Liver (tissue), 9 donors: ENCODE measurements around the gene RPL5. TPM values are rescaled to one million over a fixed set of nuclear protein-coding genes. Genes with fewer than 3 reads are reported as not detected.

Experiments
- DNase-seq: peaks from one replicate; pipeline ENCODE4 v3.0.0-alpha.2; 2017; ENCODE audit warnings: low spot score
- H3K27ac ChIP-seq, 2 donors: one replicate each; pipeline ENCODE4 v1.7.0; 2013; ENCODE audit warnings: inconsistent platforms in 2 of 2, low read length in 2 of 2, control low read depth in 1 of 2, low read depth in 1 of 2, mild to moderate bottlenecking in 1 of 2
- H3K27me3 ChIP-seq, 4 donors: one replicate each; pipeline versions ENCODE4 v1.6.1 to v1.7.0; 2013; ENCODE audit warnings: low read length in 3 of 4, inconsistent platforms in 1 of 4, mild to moderate bottlenecking in 1 of 4, moderate library complexity in 1 of 4; ENCODE audit not compliant: control insufficient read depth in 4 of 4, insufficient read depth in 4 of 4
- H3K36me3 ChIP-seq, 4 donors: one replicate each; pipeline versions ENCODE4 v1.6.1 to v1.7.0; 2013; ENCODE audit warnings: low read length in 3 of 4, mild to moderate bottlenecking in 3 of 4, low read depth in 1 of 4, moderate library complexity in 1 of 4; ENCODE audit not compliant: control insufficient read depth in 4 of 4, insufficient read depth in 3 of 4
- H3K4me1 ChIP-seq, 4 donors: one replicate each; pipeline versions ENCODE4 v1.6.1 to v1.7.0; 2013; ENCODE audit warnings: low read length in 3 of 4, mild to moderate bottlenecking in 3 of 4, moderate library complexity in 1 of 4; ENCODE audit not compliant: control insufficient read depth in 4 of 4, insufficient read depth in 4 of 4
- H3K4me3 ChIP-seq, 3 donors: one replicate each; pipeline versions ENCODE4 v1.6.1 to v1.7.0; 2013; ENCODE audit warnings: low read length in 3 of 3, control low read depth in 1 of 3, low read depth in 1 of 3, mild to moderate bottlenecking in 1 of 3
- H3K9ac ChIP-seq, 2 donors: one replicate each; pipeline ENCODE4 v1.7.0; 2013; ENCODE audit warnings: low read length in 2 of 2, mild to moderate bottlenecking in 2 of 2, moderate library complexity in 2 of 2, control low read depth in 1 of 2, low read depth in 1 of 2
- H3K9me3 ChIP-seq, 4 donors: one replicate each; pipeline versions ENCODE4 v1.6.1 to v1.7.0; 2013; ENCODE audit warnings: low read length in 3 of 4; ENCODE audit not compliant: control insufficient read depth in 4 of 4
- EGR1 ChIP-seq, 2 donors: IDR thresholded peaks; 2 replicates each; pipeline ENCODE4 v1.6.1; 2016 to 2018; ENCODE audit warnings: antibody characterized with exemption in 2 of 2, low read depth in 2 of 2
- FOXA1 ChIP-seq: IDR thresholded peaks from 2 replicates; pipeline ENCODE4 v1.6.1; 2016; ENCODE audit warnings: antibody characterized with exemption
- HNF4A ChIP-seq, 2 donors: conservative IDR thresholded peaks; 2 replicates each; pipeline ENCODE4 v1.6.1; 2016; ENCODE audit warnings: antibody characterized with exemption in 2 of 2, mild to moderate bottlenecking in 2 of 2
- HNF4G ChIP-seq: IDR thresholded peaks from 2 replicates; pipeline ENCODE4 v1.6.1; 2016; ENCODE audit warnings: antibody characterized with exemption
- JUND ChIP-seq, 2 donors: IDR thresholded peaks; 2 replicates each; pipeline ENCODE4 v1.6.1; 2016; ENCODE audit warnings: antibody characterized with exemption in 2 of 2
- RXRA ChIP-seq, 2 donors: IDR thresholded peaks; 2 replicates each; pipeline ENCODE4 v1.6.1; 2017 to 2018; ENCODE audit warnings: antibody characterized with exemption in 2 of 2, mild to moderate bottlenecking in 1 of 2
- WGBS: extraction: QIAGEN DNeasy Blood & Tissue Kit; methylation state at CpG from one replicate; pipeline ENCODE4 v1.1.7; 2013; 5-methylcytosine and 5-hydroxymethylcytosine counted together
- polyA plus RNA-seq, 2 donors: library from polyadenylated mRNA; stranded (reverse) in 1 of 2; unstranded in 1 of 2; fragments of 200-250 nt in 1 of 2; fragments of >200 nt in 1 of 2; fragmentation: Nextera tagmentation in 1 of 2; extraction: Ambion mirVana in 1 of 2; gene quantifications; one replicate each; pipeline versions ENCODE4 v1.2.1 to v1.2.3, GENCODE V29; 2013 to 2015
- total RNA-seq, 2 donors: library from RNA; depleted of rRNA; stranded (reverse); fragments of >200 nt; gene quantifications; one replicate each; pipeline ENCODE4 v1.2.3, GENCODE V29; 2014
- TF ChIP-seq, protein P1 (sequence below): IDR thresholded peaks from 2 replicates; pipeline ENCODE4 v1.6.1; 2016; ENCODE audit warnings: antibody characterized with exemption
- TF ChIP-seq, protein P2 (sequence below): IDR thresholded peaks from 2 replicates; pipeline ENCODE4 v1.6.1; 2016; ENCODE audit warnings: antibody characterized with exemption, mild to moderate bottlenecking
- donor health status: healthy.
- donor health status: healthy.
- donor health status: healthy.
- donor health status: healthy.
- donor health status: healthy.

RPL5 gene
- total and polyA plus RNA-seq, 4 donors = 336 to 765 (median 401) TPM

DNA sequence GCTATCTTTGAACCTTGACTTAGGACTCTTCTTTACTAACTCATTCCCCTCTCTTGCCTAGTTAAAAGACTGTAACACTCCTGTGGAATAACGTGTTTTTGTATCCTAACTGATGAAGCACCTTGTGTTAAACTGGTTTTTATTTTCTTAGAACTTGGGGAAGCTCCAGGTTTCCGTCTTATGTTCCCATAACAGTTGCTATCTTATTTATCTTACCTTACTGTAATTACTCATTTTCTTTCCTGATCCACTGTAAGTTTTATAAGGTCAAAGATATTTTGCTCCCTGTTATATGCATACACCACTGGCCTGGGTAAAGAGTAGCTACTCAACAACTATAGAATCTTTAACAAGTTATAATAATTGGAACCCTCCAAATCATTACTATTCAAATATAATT is 43.1 kb downstream of the RPL5 start:
- WGBS = 90% methylated on average over 2 of the region's 2 CpGs
- TF ChIP-seq HNF4A (conservative IDR thresholded peaks at IDR 0.05) (no peak), RXRA (IDR thresholded peaks at IDR 0.05) (no peak), HNF4G (no peak)
- Histone ChIP-seq H3K36me3 (peaks cover 0 to 4% (median 2%) of the 10 kb centered on the region in 4 donors), H3K27me3 (no peaks in the 10 kb centered on the region), H3K9me3 (no peaks in the 10 kb centered on the region), H3K4me1 (peaks cover 0 to 12% (median 4%) of the 10 kb centered on the region in 4 donors), H3K27ac (no peak overlapping the region), H3K4me3 (no peak overlapping the region), H3K9ac (no peak overlapping the region)
- DNase-seq = no peak

DNA sequence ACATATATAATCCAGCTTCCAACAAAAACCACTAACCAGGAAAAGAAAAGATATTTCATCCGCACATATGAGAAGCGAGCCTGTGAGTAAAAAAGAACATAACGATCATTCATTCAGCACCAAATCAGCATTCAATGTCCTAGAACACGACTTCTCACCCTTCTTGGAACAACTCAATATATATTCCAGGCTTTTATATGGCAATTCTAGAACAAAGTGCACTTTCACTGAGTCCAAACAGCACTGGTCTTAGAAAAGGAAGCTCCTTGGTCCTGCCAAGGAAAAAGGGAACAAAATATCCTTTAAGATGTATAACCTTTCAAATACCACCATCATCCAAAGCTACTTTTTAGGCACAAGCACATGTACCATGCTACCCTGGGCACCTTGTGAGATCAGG is 44.5 kb downstream of the RPL5 start:
- Histone ChIP-seq H3K4me1 (peaks cover 0 to 12% (median 4%) of the 10 kb centered on the region in 4 donors), H3K27ac (no peak overlapping the region), H3K9me3 (no peaks in the 10 kb centered on the region), H3K27me3 (no peaks in the 10 kb centered on the region), H3K36me3 (peaks cover 0 to 4% (median 2%) of the 10 kb centered on the region in 4 donors), H3K4me3 (no peak overlapping the region), H3K9ac (no peak overlapping the region)
- 90% methylated on average over 4 of the region's 4 CpGs for WGBS
- TF ChIP-seq, protein P1, sequence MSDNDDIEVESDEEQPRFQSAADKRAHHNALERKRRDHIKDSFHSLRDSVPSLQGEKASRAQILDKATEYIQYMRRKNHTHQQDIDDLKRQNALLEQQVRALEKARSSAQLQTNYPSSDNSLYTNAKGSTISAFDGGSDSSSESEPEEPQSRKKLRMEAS = no peak
- DNase-seq = no peak

DNA sequence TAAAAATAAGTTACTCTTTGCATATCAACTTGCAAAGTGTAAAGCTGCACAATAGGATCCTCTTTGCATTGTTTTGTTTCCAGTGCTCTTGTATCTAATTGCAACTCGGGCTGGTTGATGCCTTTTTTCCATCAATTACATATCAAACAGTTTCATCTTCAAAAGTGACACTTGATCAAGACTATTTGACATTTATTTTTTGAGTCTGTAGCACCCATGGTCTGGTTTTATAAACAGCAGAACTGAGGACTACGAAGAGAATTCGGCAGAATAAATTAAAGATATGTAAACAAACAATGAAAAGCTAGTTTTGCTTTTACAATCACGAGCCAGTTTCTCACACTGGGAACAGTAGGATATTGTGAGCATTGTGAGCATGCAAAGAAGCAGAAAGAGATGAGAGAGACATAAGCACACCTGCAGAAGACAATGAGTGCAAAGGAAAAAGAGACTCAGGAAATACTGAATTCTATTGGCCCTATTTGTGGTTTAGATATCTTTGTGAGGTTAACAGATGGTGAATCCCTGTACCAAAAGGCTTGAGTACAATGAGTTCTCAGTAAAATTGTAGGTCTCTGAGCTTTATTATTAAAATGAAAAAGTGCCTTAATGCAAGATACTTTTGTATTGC is 45.4 kb downstream of the RPL5 start:
- Histone ChIP-seq H3K4me1 (peaks cover 0 to 12% (median 4%) of the 10 kb centered on the region in 4 donors), H3K36me3 (peaks cover 0 to 4% (median 2%) of the 10 kb centered on the region in 4 donors), H3K27ac (no peak overlapping the region), H3K9ac (no peak overlapping the region), H3K27me3 (no peaks in the 10 kb centered on the region), H3K9me3 (no peaks in the 10 kb centered on the region), H3K4me3 (no peak overlapping the region)
- 39% methylated on average over 4 of the region's 4 CpGs for WGBS
- DNase-seq = no peak
- TF ChIP-seq FOXA1 = no peak
- no peak for TF ChIP-seq JUND (IDR thresholded peaks at IDR 0.05)

DNA sequence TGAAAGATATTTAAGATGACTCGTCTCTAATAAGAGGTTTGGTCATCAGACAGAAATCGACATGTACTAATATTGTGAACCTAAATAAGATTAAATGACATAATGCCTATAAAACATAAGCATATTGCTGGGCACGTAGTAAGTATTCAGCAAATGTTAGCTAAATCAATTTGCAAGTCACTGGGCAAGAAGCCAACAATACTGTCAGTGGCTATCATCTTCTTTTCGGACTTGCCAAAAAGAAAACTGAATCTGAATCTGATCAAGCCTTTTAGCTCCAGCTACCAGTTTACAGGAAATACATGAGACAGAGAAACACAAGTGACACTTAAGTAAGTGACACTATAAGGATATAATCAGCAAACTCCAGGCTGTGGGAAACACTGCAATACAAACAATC is 46.0 kb downstream of the RPL5 start:
- no peaks in the 10 kb centered on the region for H3K9me3 ChIP-seq
- H3K9ac ChIP-seq = peak overlapping the region in 1 of 2 donors; percentile 14
- peaks cover 0 to 12% (median 4%) of the 10 kb centered on the region in 4 donors for H3K4me1 ChIP-seq
- H3K4me3 ChIP-seq = no peak overlapping the region
- no peak for DNase-seq
- no peak overlapping the region for H3K27ac ChIP-seq
- peaks cover 0 to 4% (median under 1%) of the 10 kb centered on the region in 4 donors for H3K36me3 ChIP-seq
- WGBS = 47% methylated on average over 4 of the region's 4 CpGs
- H3K27me3 ChIP-seq = no peaks in the 10 kb centered on the region
- TF ChIP-seq, protein P2, sequence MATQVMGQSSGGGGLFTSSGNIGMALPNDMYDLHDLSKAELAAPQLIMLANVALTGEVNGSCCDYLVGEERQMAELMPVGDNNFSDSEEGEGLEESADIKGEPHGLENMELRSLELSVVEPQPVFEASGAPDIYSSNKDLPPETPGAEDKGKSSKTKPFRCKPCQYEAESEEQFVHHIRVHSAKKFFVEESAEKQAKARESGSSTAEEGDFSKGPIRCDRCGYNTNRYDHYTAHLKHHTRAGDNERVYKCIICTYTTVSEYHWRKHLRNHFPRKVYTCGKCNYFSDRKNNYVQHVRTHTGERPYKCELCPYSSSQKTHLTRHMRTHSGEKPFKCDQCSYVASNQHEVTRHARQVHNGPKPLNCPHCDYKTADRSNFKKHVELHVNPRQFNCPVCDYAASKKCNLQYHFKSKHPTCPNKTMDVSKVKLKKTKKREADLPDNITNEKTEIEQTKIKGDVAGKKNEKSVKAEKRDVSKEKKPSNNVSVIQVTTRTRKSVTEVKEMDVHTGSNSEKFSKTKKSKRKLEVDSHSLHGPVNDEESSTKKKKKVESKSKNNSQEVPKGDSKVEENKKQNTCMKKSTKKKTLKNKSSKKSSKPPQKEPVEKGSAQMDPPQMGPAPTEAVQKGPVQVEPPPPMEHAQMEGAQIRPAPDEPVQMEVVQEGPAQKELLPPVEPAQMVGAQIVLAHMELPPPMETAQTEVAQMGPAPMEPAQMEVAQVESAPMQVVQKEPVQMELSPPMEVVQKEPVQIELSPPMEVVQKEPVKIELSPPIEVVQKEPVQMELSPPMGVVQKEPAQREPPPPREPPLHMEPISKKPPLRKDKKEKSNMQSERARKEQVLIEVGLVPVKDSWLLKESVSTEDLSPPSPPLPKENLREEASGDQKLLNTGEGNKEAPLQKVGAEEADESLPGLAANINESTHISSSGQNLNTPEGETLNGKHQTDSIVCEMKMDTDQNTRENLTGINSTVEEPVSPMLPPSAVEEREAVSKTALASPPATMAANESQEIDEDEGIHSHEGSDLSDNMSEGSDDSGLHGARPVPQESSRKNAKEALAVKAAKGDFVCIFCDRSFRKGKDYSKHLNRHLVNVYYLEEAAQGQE = no peak
- no peak for TF ChIP-seq EGR1 (IDR thresholded peaks at IDR 0.05; ENCODE audit: low read depth in 2 of 2)
